PC-3 (cell line): ENCODE measurements around the gene ARID1A. TPM values are rescaled to one million over a fixed set of nuclear protein-coding genes. Genes with fewer than 3 reads are reported as not detected.

Source experiments
- ATAC-seq: fragments of 200-7000 bp; cut with Tn5 transposase; 2 replicates; pipeline ENCODE4 v1.9.1; 2020; ENCODE audit warnings: mild to moderate bottlenecking, moderate library complexity
- BruUV-seq: library from RNA; stranded (reverse); fragments of 400-500 nt; replicated peaks from 2 replicates; lab custom pipeline; 2021; lab: Mats Ljungman, UMichigan
- CTCF ChIA-PET: fragments of 300-600 bp; sonication (Branson Sonifier 250); formaldehyde crosslinking; loops from one replicate; lab custom pipeline; 2022; ENCODE audit warnings: antibody characterized with exemption; lab: Charles Lee
- POLR2A ChIA-PET: fragments of 300-600 bp; sonication (Branson Sonifier 250); formaldehyde crosslinking; loops from one replicate; lab custom pipeline; 2022; ENCODE audit warnings: antibody characterized with exemption; ENCODE audit not compliant: unreplicated experiment; lab: Charles Lee
- DNase-seq: peaks from one replicate; pipeline ENCODE4 v3.0.0-alpha.2; 2015
- H2AFZ ChIP-seq: fragments of 300-600 bp; sonication (generic); 2 replicates; pipeline ENCODE4 v1.6.0; 2016; ENCODE audit warnings: antibody characterized with exemption, low read length
- H3F3A ChIP-seq: fragments of 300-600 bp; sonication (generic); one replicate; pipeline ENCODE4 v1.6.0; 2017; ENCODE audit warnings: antibody characterized with exemption, low read length, control low read depth, mild to moderate bottlenecking; ENCODE audit not compliant: unreplicated experiment
- H3K27ac ChIP-seq: fragments of 300-600 bp; sonication (generic); 2 replicates; pipeline ENCODE4 v1.5.1; 2016; ENCODE audit warnings: mild to moderate bottlenecking, low read length
- H3K27me3 ChIP-seq: fragments of 300-600 bp; sonication (generic); 2 replicates; pipeline ENCODE4 v1.6.1; 2016; ENCODE audit warnings: low read length, mixed read lengths
- H3K36me3 ChIP-seq: fragments of 300-600 bp; sonication (generic); 2 replicates; pipeline ENCODE4 v1.6.1; 2016; ENCODE audit warnings: low read depth, mixed run types, low read length, mixed read lengths
- H3K4me1 ChIP-seq: fragments of 300-600 bp; sonication (generic); 2 replicates; pipeline ENCODE4 v1.5.1; 2016; ENCODE audit warnings: low read length; ENCODE audit not compliant: insufficient read depth
- H3K4me2 ChIP-seq: fragments of 300-600 bp; sonication (generic); 2 replicates; pipeline ENCODE4 v1.6.0; 2016; ENCODE audit warnings: low read length
- H3K4me3 ChIP-seq: fragments of 300-600 bp; sonication (generic); 2 replicates; pipeline ENCODE4 v1.5.1; 2016; ENCODE audit warnings: mild to moderate bottlenecking, low read length, mixed read lengths
- H3K79me2 ChIP-seq: fragments of 300-600 bp; sonication (generic); 2 replicates; pipeline ENCODE4 v1.6.1; 2017; ENCODE audit warnings: low read length, mixed read lengths
- H3K9ac ChIP-seq: fragments of 300-600 bp; sonication (generic); 2 replicates; pipeline ENCODE4 v1.6.0; 2016; ENCODE audit warnings: mild to moderate bottlenecking, low read length
- H3K9me2 ChIP-seq: fragments of 300-600 bp; sonication (generic); replicated peaks from 2 replicates; pipeline ENCODE4 v1.6.1; 2016; ENCODE audit warnings: mixed run types, low read length, mixed read lengths
- H3K9me3 ChIP-seq: fragments of 300-600 bp; sonication (generic); 2 replicates; pipeline ENCODE4 v1.6.1; 2016; ENCODE audit warnings: low read length, mixed read lengths
- H4K20me1 ChIP-seq: fragments of 300-600 bp; sonication (generic); 2 replicates; pipeline ENCODE4 v1.6.1; 2016; ENCODE audit warnings: low read length, mixed read lengths
- EZH2 ChIP-seq: fragments of 300-600 bp; sonication (generic); IDR thresholded peaks from one replicate; pipeline ENCODE4 v1.6.1; 2017; ENCODE audit warnings: antibody characterized with exemption, mild to moderate bottlenecking, low read length; ENCODE audit not compliant: unreplicated experiment
- EZH2phosphoT487 ChIP-seq: fragments of 300-600 bp; sonication (generic); IDR thresholded peaks from 2 replicates; pipeline ENCODE4 v1.6.1; 2018; ENCODE audit warnings: mild to moderate bottlenecking, antibody characterized with exemption, low read length, borderline replicate concordance
- intact Hi-C: fragments of 100-400 bp; cut with micrococcal nuclease; formaldehyde crosslinking; loops from 2 replicates; pipeline ENCODE4 v1.9.0; 2023
- total RNA-seq: library from RNA; depleted of rRNA; stranded (reverse); fragments of >200 nt; gene quantifications from 2 replicates; pipeline ENCODE4 v1.2.3, GENCODE V29; 2014
- TF ChIP-seq, protein P1 (sequence below): fragments of 300-600 bp; sonication (generic); conservative IDR thresholded peaks from 2 replicates; pipeline ENCODE4 v1.5.1; 2017; ENCODE audit warnings: antibody characterized with exemption, low read depth, mild to moderate bottlenecking, low read length

Gene ARID1A
- total RNA-seq, 1 experiment from 2014 or later = 43.8 TPM

DNA sequence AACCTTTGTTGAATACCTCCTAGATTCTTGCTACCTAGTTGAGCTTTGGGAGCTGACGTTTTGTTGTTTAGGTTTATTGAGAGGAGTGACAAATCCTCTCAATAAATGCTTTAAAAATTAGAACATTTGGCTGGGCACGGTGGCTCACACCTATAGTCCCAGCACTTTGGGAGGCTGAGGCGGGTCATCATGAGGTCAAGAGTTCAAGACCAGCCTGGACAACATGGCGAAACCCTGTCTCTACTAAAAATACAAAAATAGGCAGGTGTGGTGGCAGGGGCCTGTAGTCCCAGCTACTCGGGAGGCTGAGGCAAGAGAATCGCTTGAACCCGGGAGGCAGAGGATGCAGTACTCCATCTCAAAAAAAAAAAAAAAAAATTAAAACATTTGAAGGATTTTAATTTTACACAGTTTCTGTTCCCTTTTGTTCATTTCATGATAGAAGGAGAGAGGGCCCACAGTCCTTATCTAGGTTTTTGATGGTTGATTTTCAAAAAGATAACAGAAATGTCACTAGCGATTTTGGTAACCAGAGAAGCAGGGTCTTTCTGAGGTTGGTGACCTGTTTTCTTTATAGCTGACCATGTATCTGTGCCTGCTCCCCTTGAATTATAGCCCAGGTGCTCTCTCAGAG, 47.7 kb downstream of the ARID1A start:
- Histone ChIP-seq H3K9ac (no peak overlapping the region), H2AFZ (no peak overlapping the region), H3K79me2 (peaks cover 87% of the 10 kb centered on the region), H3K27ac (peak overlapping the region; percentile 50; the same call in 1 of the 2 replicates), H3K36me3 (peaks cover 76% of the 10 kb centered on the region), H3K4me3 (no peak overlapping the region), H4K20me1 (0 out of 2 replicates have a peak, but pooled peaks cover 3% of the 10 kb centered on the region), H3K4me2 (no peak overlapping the region), H3K27me3 (no peaks in the 10 kb centered on the region), H3K9me2 (no peaks in the 10 kb centered on the region), H3K4me1 (peaks cover 16% of the 10 kb centered on the region), H3F3A (no peaks in the 10 kb centered on the region), H3K9me3 (no peaks in the 10 kb centered on the region)
- intact Hi-C loops = no loop called here
- DNase-seq (no peak), ATAC-seq (no peak)
- BruUV-seq = no TSS peak
- TF ChIP-seq EZH2phosphoT487 (no peak), EZH2 (no peak)
- TF ChIP-seq, protein P1, sequence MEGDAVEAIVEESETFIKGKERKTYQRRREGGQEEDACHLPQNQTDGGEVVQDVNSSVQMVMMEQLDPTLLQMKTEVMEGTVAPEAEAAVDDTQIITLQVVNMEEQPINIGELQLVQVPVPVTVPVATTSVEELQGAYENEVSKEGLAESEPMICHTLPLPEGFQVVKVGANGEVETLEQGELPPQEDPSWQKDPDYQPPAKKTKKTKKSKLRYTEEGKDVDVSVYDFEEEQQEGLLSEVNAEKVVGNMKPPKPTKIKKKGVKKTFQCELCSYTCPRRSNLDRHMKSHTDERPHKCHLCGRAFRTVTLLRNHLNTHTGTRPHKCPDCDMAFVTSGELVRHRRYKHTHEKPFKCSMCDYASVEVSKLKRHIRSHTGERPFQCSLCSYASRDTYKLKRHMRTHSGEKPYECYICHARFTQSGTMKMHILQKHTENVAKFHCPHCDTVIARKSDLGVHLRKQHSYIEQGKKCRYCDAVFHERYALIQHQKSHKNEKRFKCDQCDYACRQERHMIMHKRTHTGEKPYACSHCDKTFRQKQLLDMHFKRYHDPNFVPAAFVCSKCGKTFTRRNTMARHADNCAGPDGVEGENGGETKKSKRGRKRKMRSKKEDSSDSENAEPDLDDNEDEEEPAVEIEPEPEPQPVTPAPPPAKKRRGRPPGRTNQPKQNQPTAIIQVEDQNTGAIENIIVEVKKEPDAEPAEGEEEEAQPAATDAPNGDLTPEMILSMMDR = no peak
- ChIA-PET POLR2A (interaction anchor here (0.6 kb wide), 1 partner anchor 134 kb away, joined by 3 read pairs; no protein-coding TSS in a partner anchor), CTCF (no interaction called here)

DNA sequence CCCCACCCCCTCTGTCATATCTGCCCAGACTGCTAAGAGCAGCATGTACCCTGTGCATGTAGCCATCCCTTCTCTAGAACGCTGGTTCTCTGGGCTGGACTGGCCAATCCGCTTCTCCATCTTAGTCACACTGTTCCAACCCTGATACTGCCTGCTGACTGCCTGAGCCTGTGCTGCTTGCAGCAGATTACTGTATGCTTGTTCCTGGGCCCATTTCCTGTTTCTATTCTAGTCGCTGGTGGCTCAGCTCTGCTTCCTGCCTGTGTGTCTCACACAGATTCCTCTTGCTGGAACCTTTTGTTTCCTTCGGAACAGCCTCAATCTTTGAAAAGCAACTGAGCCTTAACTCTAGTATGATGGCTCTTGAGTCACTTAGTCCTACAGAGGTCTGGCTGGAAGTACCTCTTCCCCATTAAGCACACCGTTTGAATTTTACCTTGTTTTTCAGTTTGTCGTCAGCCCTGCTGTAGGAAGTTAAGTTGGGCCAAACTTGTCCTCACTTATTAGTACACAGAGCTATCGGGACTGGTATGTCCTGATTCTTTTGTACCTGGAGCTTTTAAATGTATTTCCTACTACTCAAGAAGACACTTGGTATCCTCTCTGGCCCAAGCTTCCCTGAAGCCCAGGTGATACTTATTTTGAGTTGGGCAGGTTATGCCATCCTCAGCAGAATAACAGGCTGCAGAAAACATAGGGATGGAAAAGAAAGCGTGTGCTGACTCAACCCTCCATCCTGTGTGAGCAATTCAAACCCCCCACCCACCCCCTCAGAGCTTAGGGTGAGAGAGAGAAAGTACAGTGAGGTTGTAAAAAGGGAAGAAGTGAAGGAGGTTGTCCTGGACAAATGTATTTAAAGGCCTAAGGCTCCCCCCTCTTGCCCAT, 48.5 kb downstream of the ARID1A start:
- CTCF ChIA-PET = no interaction called here
- no peaks in the 10 kb centered on the region for H3K9me3 ChIP-seq
- H3K4me2 ChIP-seq = 0 out of 2 replicates have a peak overlapping the region, but pooled peaks have one; percentile 24
- H3K79me2 ChIP-seq = peaks cover 87% of the 10 kb centered on the region
- H2AFZ ChIP-seq = no peak overlapping the region
- TF ChIP-seq EZH2 (no peak), EZH2phosphoT487 (no peak)
- TF ChIP-seq, protein P1 = no peak
- POLR2A ChIA-PET = interaction anchor here (0.6 kb wide), 1 partner anchor 135 kb away, joined by 3 read pairs; no protein-coding TSS in a partner anchor
- H3K27me3 ChIP-seq = no peaks in the 10 kb centered on the region
- DNase-seq (peak; percentile 75), ATAC-seq (peak; percentile 98)
- 0 out of 2 replicates have a peak, but pooled peaks cover under 1% of the 10 kb centered on the region for H4K20me1 ChIP-seq
- peaks cover 16% of the 10 kb centered on the region for H3K4me1 ChIP-seq
- intact Hi-C loops = no loop called here
- no peaks in the 10 kb centered on the region for H3K9me2 ChIP-seq
- BruUV-seq = no TSS peak
- H3K4me3 ChIP-seq = no peak overlapping the region
- no peaks in the 10 kb centered on the region for H3F3A ChIP-seq
- H3K36me3 ChIP-seq = peaks cover 75% of the 10 kb centered on the region
- H3K27ac ChIP-seq = peak overlapping the region; percentile 50
- no peak overlapping the region for H3K9ac ChIP-seq
